ENCODE results near the gene ZNF224.

ZNF224 gene

GRCh38 chr19:44093931-44094765, at the start of gene ZNF224:
TSS of gene ZNF224 (plus strand) at chr19:44094361. CDS start at chr19:44097874, 3,513 bp downstream.
- DNase-seq (ENCODE audit: low read depth in 3 of 3, low spot score in 1 of 3): peak; percentile 50 to 58 (median 54)

- DNase-seq (ENCODE audit: low read depth in 3 of 3, low spot score in 1 of 3): no peak
Measured at GRCh38 chr19:44050740-44051649, 43.2 kb upstream of the ZNF224 start.

GRCh38 chr19:44051650-44052402, 42.3 kb upstream of the ZNF224 start, which contains the start of gene ZNF223:
TSS of gene ZNF223 (plus strand) at chr19:44052036. CDS start at chr19:44055177, 3,141 bp downstream.
- peak; percentile 18 to 57 (median 22) for DNase-seq (ENCODE audit: low read depth in 3 of 3, low spot score in 1 of 3)

GRCh38 chr19:44055870-44056269, 38.3 kb upstream of the ZNF224 start:
- DNase-seq (ENCODE audit: low read depth in 3 of 3, low spot score in 1 of 3): no peak

GRCh38 chr19:44059229-44059628, 34.9 kb upstream of the ZNF224 start:
- DNase-seq (ENCODE audit: low read depth in 3 of 3, low spot score in 1 of 3): no peak

- no peak for DNase-seq (ENCODE audit: low read depth in 3 of 3, low spot score in 1 of 3)
Measured at GRCh38 chr19:44061038-44061437, 33.1 kb upstream of the ZNF224 start.

GRCh38 chr19:44066305-44066704, 27.9 kb upstream of the ZNF224 start:
- DNase-seq (ENCODE audit: low read depth in 3 of 3, low spot score in 1 of 3): no peak

- no peak for DNase-seq (ENCODE audit: low read depth in 3 of 3, low spot score in 1 of 3)
Measured at GRCh38 chr19:44069415-44069814, 24.7 kb upstream of the ZNF224 start.

- DNase-seq (ENCODE audit: low read depth in 3 of 3, low spot score in 1 of 3): peak; percentile 53 to 64 (median 63)
Measured at GRCh38 chr19:44071824-44072542, 22.2 kb upstream of the ZNF224 start, which contains the start of gene ZNF284. TSS of gene ZNF284 (plus strand) at chr19:44072159. CDS start at chr19:44076390, 4,231 bp downstream.

- DNase-seq (ENCODE audit: low read depth in 3 of 3, low spot score in 1 of 3): no peak
Measured at GRCh38 chr19:44072543-44073401, 21.4 kb upstream of the ZNF224 start.

GRCh38 chr19:44076325-44076724, 17.8 kb upstream of the ZNF224 start:
- no peak for DNase-seq (ENCODE audit: low read depth in 3 of 3, low spot score in 1 of 3)

GRCh38 chr19:44092108-44092507, 2.1 kb upstream of the ZNF224 start:
- no peak for DNase-seq (ENCODE audit: low read depth in 3 of 3, low spot score in 1 of 3)

- DNase-seq (ENCODE audit: low read depth in 3 of 3, low spot score in 1 of 3): no peak
Measured at GRCh38 chr19:44107751-44108150, 13.6 kb downstream of the ZNF224 start.

GRCh38 chr19:44109458-44109857, 15.3 kb downstream of the ZNF224 start:
- DNase-seq (ENCODE audit: low read depth in 3 of 3, low spot score in 1 of 3): no peak

- no peak for DNase-seq (ENCODE audit: low read depth in 3 of 3, low spot score in 1 of 3)
Measured at GRCh38 chr19:44111910-44112463, 17.8 kb downstream of the ZNF224 start.

GRCh38 chr19:44112802-44113137, 18.6 kb downstream of the ZNF224 start:
- DNase-seq (ENCODE audit: low read depth in 3 of 3, low spot score in 1 of 3): no peak

- peak; percentile 54 to 60 (median 60) for DNase-seq (ENCODE audit: low read depth in 3 of 3, low spot score in 1 of 3)
Measured at GRCh38 chr19:44113138-44113783, 19.1 kb downstream of the ZNF224 start, which contains the start of gene ZNF225. TSS of gene ZNF225 (plus strand) at chr19:44113399. CDS start at chr19:44115828, 2,429 bp downstream.

- no peak for DNase-seq (ENCODE audit: low read depth in 3 of 3, low spot score in 1 of 3)
Measured at GRCh38 chr19:44113784-44114390, 19.7 kb downstream of the ZNF224 start.

All from stimulated activated CD4-positive, alpha-beta T cell treated with anti-CD3 and anti-CD28 coated beads, TNF-alpha, amount 100 ng/mL, for 1 hour (primary cell).